Stomach (tissue), 9 donors: ENCODE data around the gene ALKAL2. TPM values are rescaled to one million over a fixed set of nuclear protein-coding genes. Genes with fewer than 3 reads are reported as not detected.

Experiments
- DNase-seq, 2 donors: peaks; one replicate each; pipeline versions ENCODE4 v3.0.0 to v3.0.0-alpha.2; 2013 to 2019
- H3K27ac ChIP-seq, 5 donors: fragments of 200-600 bp in 4 of 5; sonication (generic) in 4 of 5; one replicate each; pipeline ENCODE4 v1.5.1; 2013 to 2019; ENCODE audit warnings: mild to moderate bottlenecking in 1 of 5, moderate library complexity in 1 of 5
- H3K27me3 ChIP-seq, 3 donors: fragments of 200-600 bp; sonication (generic); one replicate each; pipeline ENCODE4 v1.5.1; 2017 to 2019; ENCODE audit warnings: mixed run types in 1 of 3
- H3K36me3 ChIP-seq, 4 donors: fragments of 200-600 bp; sonication (generic); 1 replicate in 3 of 4; 2 replicates in 1 of 4; pipeline ENCODE4 v1.5.1; 2016 to 2019
- H3K4me1 ChIP-seq, 4 donors: fragments of 200-600 bp; sonication (generic); one replicate each; pipeline ENCODE4 v1.5.1; 2016 to 2019
- H3K4me3 ChIP-seq, 4 donors: fragments of 200-600 bp; sonication (generic) in 3 of 4; one replicate each; pipeline ENCODE4 v1.5.1; 2016 to 2019; ENCODE audit warnings: mild to moderate bottlenecking in 1 of 4
- H3K9me3 ChIP-seq, 4 donors: fragments of 200-600 bp; sonication (generic); one replicate each; pipeline ENCODE4 v1.5.1; 2016 to 2019
- CTCF ChIP-seq, 7 experiments: fragments of 450-650 bp in 4 of 7; fragments of 200-600 bp in 3 of 7; sonication (generic) in 3 of 7; IDR thresholded peaks; one replicate each; pipeline ENCODE4 v1.5.1; 2016 to 2019; ENCODE audit warnings: antibody characterized with exemption in 7 of 7, control low read depth in 2 of 7, mild to moderate bottlenecking in 1 of 7
- EP300 ChIP-seq: sonication (generic); formaldehyde crosslinking; IDR thresholded peaks from one replicate; pipeline ENCODE4 v1.6.1; 2017; ENCODE audit warnings: antibody characterized with exemption
- POLR2A ChIP-seq, 4 donors: fragments of 450-650 bp; IDR thresholded peaks; one replicate each; pipeline ENCODE4 v1.6.1; 2016; ENCODE audit warnings: antibody characterized with exemption in 4 of 4, control low read depth in 2 of 4, mild to moderate bottlenecking in 1 of 4, moderate library complexity in 1 of 4
- POLR2AphosphoS5 ChIP-seq, 3 donors: sonication (generic); formaldehyde crosslinking; IDR thresholded peaks; one replicate each; pipeline ENCODE4 v1.6.1; 2016; ENCODE audit warnings: antibody characterized with exemption in 3 of 3
- WGBS, 5 donors: extraction: QIAGEN DNeasy Blood & Tissue Kit in 3 of 5; methylation state at CpG; one replicate each; pipeline versions ENCODE4 v1.1.5 to v1.1.7; 2013 to 2018; 5-methylcytosine and 5-hydroxymethylcytosine counted together
- intact Hi-C: fragments of 100-400 bp; cut with DNase I; formaldehyde crosslinking; loops from one replicate; pipeline ENCODE4 v1.15.1; 2023; ENCODE audit warnings: low total_unique reads
- polyA plus RNA-seq, 3 donors: library from polyadenylated mRNA; stranded (reverse); fragments of 200-250 nt; gene quantifications; one replicate each; pipeline ENCODE4 v1.2.3, GENCODE V29; 2013
- total RNA-seq, 5 donors: library from RNA; depleted of rRNA; stranded (reverse); fragments of >200 nt; gene quantifications; one replicate each; pipeline versions ENCODE4 v1.1.0 to v1.2.3, GENCODE V29; 2014 to 2016
- donor health status: healthy with polysubstance abuse.
- donor health status: Bipolar disorder and iron deficiency.
- donor health status: healthy.

ALKAL2 gene
- total and polyA plus RNA-seq, 8 donors: 0.45 to 29.8 (median 10.5) TPM

GRCh38 chr2:309148-309953, 21.5 kb upstream of the ALKAL2 start:
- Histone ChIP-seq H3K36me3 (no peaks in the 10 kb centered on the region), H3K27ac (no peak overlapping the region), H3K27me3 (peaks cover 0 to 14% (median under 1%) of the 10 kb centered on the region in 3 donors), H3K4me3 (no peak overlapping the region), H3K9me3 (no peaks in the 10 kb centered on the region), H3K4me1 (no peaks in the 10 kb centered on the region)
- no peak for DNase-seq
- WGBS, 5 donors: 53 to 56% (median 56%) methylated on average over 13 of the region's 13 CpGs
- intact Hi-C loops: no loop called here
- TF ChIP-seq CTCF (IDR thresholded peaks at IDR 0.05) (no peak), POLR2A (IDR thresholded peaks at IDR 0.05) (no peak), POLR2AphosphoS5 (IDR thresholded peaks at IDR 0.05) (no peak), EP300 (no peak)

GRCh38 chr2:305366-305765, 17.5 kb upstream of the ALKAL2 start:
- Histone ChIP-seq H3K27ac (no peak overlapping the region), H3K4me3 (no peak overlapping the region), H3K9me3 (peaks cover 0 to 17% (median 12%) of the 10 kb centered on the region in 4 donors), H3K27me3 (no peaks in the 10 kb centered on the region), H3K36me3 (no peaks in the 10 kb centered on the region), H3K4me1 (no peaks in the 10 kb centered on the region)
- intact Hi-C loops: no loop called here
- 83 to 93% (median 91%) methylated on average over 9 of the region's 9 CpGs for WGBS, 5 donors
- DNase-seq: no peak
- TF ChIP-seq CTCF (IDR thresholded peaks at IDR 0.05) (no peak), EP300 (no peak), POLR2A (IDR thresholded peaks at IDR 0.05) (no peak), POLR2AphosphoS5 (IDR thresholded peaks at IDR 0.05) (no peak)

- Histone ChIP-seq H3K27ac (no peak overlapping the region), H3K4me3 (no peak overlapping the region), H3K27me3 (peaks cover 0 to 26% (median 0%) of the 10 kb centered on the region in 3 donors), H3K36me3 (no peaks in the 10 kb centered on the region), H3K9me3 (peaks cover 0 to 10% (median 0%) of the 10 kb centered on the region in 4 donors), H3K4me1 (no peaks in the 10 kb centered on the region)
- intact Hi-C loops: no loop called here
- whole genome bisulfite sequencing, 5 donors: 56 to 71% (median 57%) methylated on average over 2 to 3 of the region's 3 CpGs
- TF ChIP-seq POLR2A (IDR thresholded peaks at IDR 0.05) (no peak), CTCF (IDR thresholded peaks at IDR 0.05) (no peak), POLR2AphosphoS5 (IDR thresholded peaks at IDR 0.05) (no peak), EP300 (no peak)
- no peak for DNase-seq
Observed at GRCh38 chr2:296354-296753, 8.5 kb upstream of the ALKAL2 start.

GRCh38 chr2:295090-295489, 7.2 kb upstream of the ALKAL2 start:
- DNase-seq: no peak

More at GRCh38 chr2:295090-295489, 7.2 kb upstream of the ALKAL2 start:
- H3K27me3 ChIP-seq: peaks cover 0 to 35% (median 0%) of the 10 kb centered on the region in 3 donors
- WGBS, 5 donors: 68 to 79% (median 75%) methylated on average over 5 of the region's 5 CpGs
- no peaks in the 10 kb centered on the region for H3K36me3 ChIP-seq
- intact Hi-C loops: no loop called here
- peaks cover 0 to 8% (median 0%) of the 10 kb centered on the region in 4 donors for H3K9me3 ChIP-seq
- no peak overlapping the region for H3K4me3 ChIP-seq
- TF ChIP-seq EP300 (no peak), POLR2A (IDR thresholded peaks at IDR 0.05) (no peak), POLR2AphosphoS5 (IDR thresholded peaks at IDR 0.05) (no peak), CTCF (IDR thresholded peaks at IDR 0.05) (no peak)
- no peak overlapping the region for H3K27ac ChIP-seq
- peaks cover 0 to 3% (median 1%) of the 10 kb centered on the region in 4 donors for H3K4me1 ChIP-seq
